A673 (cell line): ENCODE results near the gene PDE4A. TPM values are rescaled to one million over a fixed set of nuclear protein-coding genes. Genes with fewer than 3 reads are reported as not detected.

Source experiments
- BruUV-seq: library from RNA; stranded (reverse); fragments of 400-500 nt; replicated peaks from 2 replicates; lab custom pipeline; 2021; lab: Mats Ljungman, UMichigan
- CTCF ChIA-PET: fragments of 300-600 bp; sonication (Branson Sonifier 250); formaldehyde crosslinking; loops from one replicate; lab custom pipeline; 2022; ENCODE audit warnings: antibody characterized with exemption; lab: Charles Lee
- POLR2A ChIA-PET: fragments of 300-600 bp; sonication (Branson Sonifier 250); formaldehyde crosslinking; loops from one replicate; lab custom pipeline; 2022; ENCODE audit warnings: antibody characterized with exemption; ENCODE audit not compliant: low non-redundant PET; lab: Charles Lee
- DNase-seq: peaks from one replicate; pipeline ENCODE4 v3.0.0-alpha.2; 2015; ENCODE audit warnings: low spot score
- H3K27ac ChIP-seq: fragments of 200-600 bp; sonication (generic); 2 replicates; pipeline ENCODE4 v1.5.1; 2016; ENCODE audit warnings: mixed run types, low read depth, mild to moderate bottlenecking, mixed read lengths, antibody characterized with exemption, low read length; ENCODE audit not compliant: poor library complexity, severe bottlenecking
- H3K27me3 ChIP-seq: fragments of 200-600 bp; sonication (generic); replicated peaks from 2 replicates; pipeline ENCODE4 v1.6.1; 2017; ENCODE audit warnings: mixed run types, low read depth, mild to moderate bottlenecking, mixed read lengths, antibody characterized with exemption, low read length; ENCODE audit not compliant: insufficient read depth, poor library complexity
- H3K36me3 ChIP-seq: fragments of 200-600 bp; sonication (generic); 2 replicates; pipeline ENCODE4 v1.6.1; 2016; ENCODE audit warnings: mixed run types, mild to moderate bottlenecking, mixed read lengths, antibody characterized with exemption, low read length; ENCODE audit not compliant: insufficient read depth, poor library complexity, severe bottlenecking
- H3K4me1 ChIP-seq: fragments of 200-600 bp; sonication (generic); 2 replicates; pipeline ENCODE4 v1.6.1; 2017; ENCODE audit warnings: mixed run types, mild to moderate bottlenecking, mixed read lengths, antibody characterized with exemption, low read length; ENCODE audit not compliant: insufficient read depth, poor library complexity, severe bottlenecking
- H3K4me3 ChIP-seq: fragments of 200-600 bp; sonication (generic); 2 replicates; pipeline ENCODE4 v1.5.1; 2016; ENCODE audit warnings: low read depth, mixed run types, mild to moderate bottlenecking, mixed read lengths, low read length; ENCODE audit not compliant: poor library complexity, severe bottlenecking
- H3K9me3 ChIP-seq: fragments of 200-600 bp; sonication (generic); 2 replicates; pipeline ENCODE4 v1.6.1; 2016; ENCODE audit warnings: mixed run types, low read depth, mild to moderate bottlenecking, mixed read lengths, antibody characterized with exemption, low read length; ENCODE audit not compliant: poor library complexity, severe bottlenecking
- EZH2 ChIP-seq: fragments of 200-600 bp; sonication (generic); IDR thresholded peaks from 2 replicates; pipeline ENCODE4 v1.6.1; 2017; ENCODE audit warnings: borderline replicate concordance, low read depth, mild to moderate bottlenecking, mixed read lengths, antibody characterized with exemption, low read length; ENCODE audit not compliant: poor library complexity, severe bottlenecking
- intact Hi-C: fragments of 100-400 bp; cut with micrococcal nuclease; formaldehyde crosslinking; loops from one replicate; pipeline ENCODE4 v1.10.0; 2022; ENCODE audit not compliant: unreplicated experiment
- total RNA-seq: library from RNA; stranded (reverse); gene quantifications from 2 replicates; pipeline ENCODE4 v1.2.3, GENCODE V29; 2021
- TF ChIP-seq, protein P1 (sequence below): fragments of 300-800, 200-600 bp; sonication (generic); conservative IDR thresholded peaks from 2 replicates; pipeline ENCODE4 v1.5.1; 2017; ENCODE audit warnings: low read depth, mild to moderate bottlenecking, antibody characterized with exemption, low read length, moderate library complexity, mixed read lengths

The PDE4A gene
- total RNA-seq, 1 experiment from 2014 or later, result 40.1 TPM

DNA sequence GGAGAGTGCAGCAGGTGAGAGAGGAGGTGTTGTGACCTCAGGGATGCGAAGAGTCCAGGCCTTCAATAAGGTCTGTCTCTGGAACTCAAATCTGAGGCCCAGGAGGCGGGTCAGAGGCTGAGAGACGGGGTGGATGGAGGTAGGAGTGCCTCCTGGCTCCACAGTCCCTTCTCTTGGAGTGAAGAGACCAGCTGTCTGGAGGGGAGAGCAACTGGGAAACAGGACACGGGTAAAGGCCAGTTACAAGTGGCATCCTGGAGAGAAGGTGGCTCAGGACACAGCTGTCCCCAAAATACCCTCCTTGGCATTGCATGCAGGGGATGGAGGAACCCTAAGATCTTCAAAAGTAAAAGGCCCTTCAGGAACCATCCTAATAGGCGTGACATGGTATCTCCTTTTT is 19.2 kb downstream of the PDE4A start:
- no peak for DNase-seq
- CTCF ChIA-PET, result no interaction called here

DNA sequence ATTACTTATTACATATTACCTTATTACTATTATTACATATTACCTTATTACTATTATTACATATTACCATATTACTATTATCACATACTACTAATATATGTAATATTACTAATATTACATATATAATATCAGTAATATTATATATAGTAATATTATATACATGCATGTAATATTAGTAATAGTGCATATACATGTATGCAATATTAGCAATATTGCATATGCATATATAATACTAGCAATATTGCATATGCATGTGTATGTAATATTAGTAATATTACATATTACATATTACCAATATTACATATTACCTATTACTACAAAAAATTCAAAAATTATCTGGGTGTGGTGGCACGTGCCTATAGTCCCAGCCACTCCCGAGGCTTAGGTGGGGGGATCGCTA is 22.4 kb downstream of the PDE4A start:
- ChIA-PET CTCF (interaction anchor here (0.6 kb wide), 1 partner anchor 455 kb away, joined by 4 read pairs; no protein-coding TSS in a partner anchor), POLR2A (no interaction called here)
- Histone ChIP-seq H3K9me3 (no peaks in the 10 kb centered on the region), H3K36me3 (no peaks in the 10 kb centered on the region), H3K27ac (no peak overlapping the region), H3K4me1 (no peaks in the 10 kb centered on the region), H3K27me3 (no peaks in the 10 kb centered on the region), H3K4me3 (no peak overlapping the region)
- no TSS peak for BruUV-seq
- TF ChIP-seq EZH2, result no peak
- TF ChIP-seq, protein P1, sequence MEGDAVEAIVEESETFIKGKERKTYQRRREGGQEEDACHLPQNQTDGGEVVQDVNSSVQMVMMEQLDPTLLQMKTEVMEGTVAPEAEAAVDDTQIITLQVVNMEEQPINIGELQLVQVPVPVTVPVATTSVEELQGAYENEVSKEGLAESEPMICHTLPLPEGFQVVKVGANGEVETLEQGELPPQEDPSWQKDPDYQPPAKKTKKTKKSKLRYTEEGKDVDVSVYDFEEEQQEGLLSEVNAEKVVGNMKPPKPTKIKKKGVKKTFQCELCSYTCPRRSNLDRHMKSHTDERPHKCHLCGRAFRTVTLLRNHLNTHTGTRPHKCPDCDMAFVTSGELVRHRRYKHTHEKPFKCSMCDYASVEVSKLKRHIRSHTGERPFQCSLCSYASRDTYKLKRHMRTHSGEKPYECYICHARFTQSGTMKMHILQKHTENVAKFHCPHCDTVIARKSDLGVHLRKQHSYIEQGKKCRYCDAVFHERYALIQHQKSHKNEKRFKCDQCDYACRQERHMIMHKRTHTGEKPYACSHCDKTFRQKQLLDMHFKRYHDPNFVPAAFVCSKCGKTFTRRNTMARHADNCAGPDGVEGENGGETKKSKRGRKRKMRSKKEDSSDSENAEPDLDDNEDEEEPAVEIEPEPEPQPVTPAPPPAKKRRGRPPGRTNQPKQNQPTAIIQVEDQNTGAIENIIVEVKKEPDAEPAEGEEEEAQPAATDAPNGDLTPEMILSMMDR, result no peak
- DNase-seq, result no peak
- intact Hi-C loops, result no loop called here

More for the DNA sequence above, 19.2 kb downstream of the PDE4A start:
- BruUV-seq, result no TSS peak
- H3K27ac ChIP-seq, result no peak overlapping the region
- no peaks in the 10 kb centered on the region for H3K4me1 ChIP-seq
- no peaks in the 10 kb centered on the region for H3K27me3 ChIP-seq
- POLR2A ChIA-PET, result no interaction called here
- H3K4me3 ChIP-seq, result no peak overlapping the region
- intact Hi-C loops, result no loop called here
- H3K9me3 ChIP-seq, result no peaks in the 10 kb centered on the region
- TF ChIP-seq, protein P1, result no peak
- TF ChIP-seq EZH2, result no peak
- no peaks in the 10 kb centered on the region for H3K36me3 ChIP-seq

DNA sequence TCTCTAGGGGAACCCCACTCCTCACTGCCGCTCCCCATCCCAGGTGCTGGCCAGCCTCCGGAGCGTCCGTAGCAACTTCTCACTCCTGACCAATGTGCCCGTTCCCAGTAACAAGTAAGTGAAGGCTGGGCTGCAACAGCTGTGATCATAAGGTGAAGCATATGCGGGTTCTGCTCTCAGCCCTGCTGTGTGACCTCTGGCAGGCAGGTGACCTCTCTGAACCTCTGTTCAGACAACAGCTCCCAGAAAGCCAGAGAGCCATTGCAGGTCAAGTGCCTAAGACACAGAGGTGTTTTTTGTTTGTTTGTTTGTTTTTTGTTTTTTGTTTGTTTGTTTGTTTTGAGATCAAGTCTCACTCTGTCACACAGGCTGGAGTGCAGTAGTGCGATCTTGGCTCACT is 28.7 kb downstream of the PDE4A start:
- intact Hi-C loops, result no loop called here
- H3K9me3 ChIP-seq, result no peaks in the 10 kb centered on the region
- H3K27ac ChIP-seq, result no peak overlapping the region
- H3K36me3 ChIP-seq, result peaks cover 3% of the 10 kb centered on the region
- DNase-seq, result no peak
- BruUV-seq, result no TSS peak
- H3K4me3 ChIP-seq, result no peak overlapping the region
- CTCF ChIA-PET, result no interaction called here
- TF ChIP-seq EZH2, result no peak
- TF ChIP-seq, protein P1, result no peak
- POLR2A ChIA-PET, result no interaction called here
- H3K27me3 ChIP-seq, result no peaks in the 10 kb centered on the region
- peaks cover 5% of the 10 kb centered on the region for H3K4me1 ChIP-seq
